Astrocyte (in vitro differentiated cells and primary cell): Measurements from ENCODE around the gene CREB5. TPM values are rescaled to one million over a fixed set of nuclear protein-coding genes. Genes with fewer than 3 reads are reported as not detected.

Experiments
- DNase-seq: peaks from one replicate; pipeline ENCODE4 v3.0.0-alpha.2; 2010; ENCODE audit warnings: low read depth
- FAIRE-seq: peaks from 2 replicates; lab custom pipeline; 2011; peaks lifted over from hg19 to GRCh38; lab: Jason Lieb, UNC
- H2AFZ ChIP-seq: 2 replicates; pipeline ENCODE4 v1.6.0; 2012; ENCODE audit warnings: low read depth, low read length, inconsistent platforms
- H3K27ac ChIP-seq: 2 replicates; pipeline ENCODE4 v1.5.1; 2011; ENCODE audit warnings: low read depth, low read length, inconsistent platforms
- H3K27me3 ChIP-seq: 2 replicates; pipeline ENCODE4 v1.6.0; 2011; ENCODE audit warnings: low read length, inconsistent platforms; ENCODE audit not compliant: insufficient read depth
- H3K36me3 ChIP-seq: 2 replicates; pipeline ENCODE4 v1.5.1; 2011; ENCODE audit warnings: low read length, inconsistent platforms; ENCODE audit not compliant: insufficient read depth
- H3K4me1 ChIP-seq: 2 replicates; pipeline ENCODE4 v1.5.1; 2011; ENCODE audit warnings: low read length, inconsistent platforms; ENCODE audit not compliant: insufficient read depth
- H3K4me2 ChIP-seq: 2 replicates; pipeline ENCODE4 v1.6.0; 2012; ENCODE audit warnings: low read length, inconsistent platforms
- H3K4me3 ChIP-seq: 2 replicates; pipeline ENCODE4 v1.5.1; 2011; ENCODE audit warnings: low read depth, mild to moderate bottlenecking, low read length, inconsistent platforms; ENCODE audit not compliant: insufficient read depth
- H3K79me2 ChIP-seq: 2 replicates; pipeline ENCODE4 v1.6.0; 2012; ENCODE audit warnings: mild to moderate bottlenecking, low read length, inconsistent platforms; ENCODE audit not compliant: insufficient read depth
- H3K9ac ChIP-seq: 2 replicates; pipeline ENCODE4 v1.6.0; 2012; ENCODE audit warnings: mild to moderate bottlenecking, low read length, inconsistent platforms
- H3K9me3 ChIP-seq: 2 replicates; pipeline ENCODE4 v1.5.1; 2012; ENCODE audit warnings: low read depth, mild to moderate bottlenecking, low read length, inconsistent platforms; ENCODE audit not compliant: insufficient read depth
- H4K20me1 ChIP-seq: 2 replicates; pipeline ENCODE4 v1.6.0; 2012; ENCODE audit warnings: low read length, inconsistent platforms; ENCODE audit not compliant: insufficient read depth
- H3K27ac Mint-ChIP-seq: one replicate; pipeline ENCODE4 v1.8.0; 2021; ENCODE audit warnings: mild to moderate bottlenecking, mixed read lengths; ENCODE audit not compliant: unreplicated experiment
- H3K27me3 Mint-ChIP-seq: one replicate; pipeline ENCODE4 v1.8.0; 2021; ENCODE audit warnings: low read depth, mixed read lengths; ENCODE audit not compliant: unreplicated experiment
- H3K36me3 Mint-ChIP-seq: one replicate; pipeline ENCODE4 v1.8.0; 2021; ENCODE audit warnings: low read depth, mixed read lengths; ENCODE audit not compliant: unreplicated experiment
- H3K4me1 Mint-ChIP-seq: one replicate; pipeline ENCODE4 v1.8.0; 2021; ENCODE audit warnings: low read depth, mixed read lengths; ENCODE audit not compliant: unreplicated experiment
- H3K4me3 Mint-ChIP-seq: one replicate; pipeline ENCODE4 v1.8.0; 2021; ENCODE audit warnings: mild to moderate bottlenecking, moderate library complexity, mixed read lengths; ENCODE audit not compliant: unreplicated experiment
- H3K9me3 Mint-ChIP-seq: one replicate; pipeline ENCODE4 v1.8.0; 2021; ENCODE audit warnings: mild to moderate bottlenecking, mixed read lengths; ENCODE audit not compliant: unreplicated experiment
- CTCF ChIP-seq: IDR thresholded peaks from 2 replicates; pipeline ENCODE4 v1.5.1; 2011; ENCODE audit warnings: low read depth, mild to moderate bottlenecking, inconsistent platforms, low read length, moderate library complexity; ENCODE audit not compliant: insufficient read depth
- EZH2 ChIP-seq: IDR thresholded peaks from 2 replicates; pipeline ENCODE4 v1.6.1; 2012; ENCODE audit warnings: mild to moderate bottlenecking, low read length, inconsistent platforms; ENCODE audit not compliant: insufficient read depth
- total RNA-seq: library from RNA; stranded (reverse); gene quantifications from 2 replicates; pipeline ENCODE4 v1.2.1, GENCODE V29; 2021

The CREB5 gene
- total RNA-seq, 1 donor from 2014 or later = 25.4 TPM

GRCh38 chr7:28732071-28732869 is 320.0 kb downstream of the CREB5 start:
- H3K4me3 Mint-ChIP-seq = no peak overlapping the region
- peak; percentile 56 for DNase-seq

GRCh38 chr7:28733035-28733434 is 320.7 kb downstream of the CREB5 start:
- Histone ChIP-seq H2AFZ (no peak overlapping the region), H3K36me3 (no peaks in the 10 kb centered on the region), H3K27me3 (no peaks in the 10 kb centered on the region), H3K9me3 (no peaks in the 10 kb centered on the region), H3K4me1 (peaks cover 18% of the 10 kb centered on the region), H3K4me3 (no peak overlapping the region), H3K4me2 (no peak overlapping the region), H4K20me1 (peaks cover 31% of the 10 kb centered on the region), H3K79me2 (peaks cover 14% of the 10 kb centered on the region), H3K9ac (peak overlapping the region; percentile 8), H3K27ac (no peak overlapping the region)
- TF ChIP-seq EZH2 = no peak
- TF ChIP-seq CTCF = no peak
- no peak overlapping the region for H3K4me3 Mint-ChIP-seq
- no peaks in the 10 kb centered on the region for H3K27me3 Mint-ChIP-seq
- H3K27ac Mint-ChIP-seq = no peak overlapping the region
- FAIRE-seq (no peak), DNase-seq (no peak)
- H3K9me3 Mint-ChIP-seq = peaks cover 2% of the 10 kb centered on the region
- H3K36me3 Mint-ChIP-seq = peaks cover 11% of the 10 kb centered on the region
- peaks cover 38% of the 10 kb centered on the region for H3K4me1 Mint-ChIP-seq

More at GRCh38 chr7:28732071-28732869, 320.0 kb downstream of the CREB5 start:
- Mint-ChIP-seq H3K36me3 (peaks cover 12% of the 10 kb centered on the region), H3K27ac (peak overlapping the region; percentile 29), H3K27me3 (no peaks in the 10 kb centered on the region), H3K9me3 (peaks cover 2% of the 10 kb centered on the region), H3K4me1 (peaks cover 40% of the 10 kb centered on the region)
- H3K27ac ChIP-seq = no peak overlapping the region
- H3K27me3 ChIP-seq = no peaks in the 10 kb centered on the region
- no peaks in the 10 kb centered on the region for H3K9me3 ChIP-seq
- peak overlapping the region; percentile 18 for H2AFZ ChIP-seq
- peaks cover 14% of the 10 kb centered on the region for H3K79me2 ChIP-seq
- H3K4me1 ChIP-seq = peaks cover 18% of the 10 kb centered on the region
- peaks cover 39% of the 10 kb centered on the region for H4K20me1 ChIP-seq
- H3K9ac ChIP-seq = peak overlapping the region; percentile 21
- no peak for FAIRE-seq
- TF ChIP-seq EZH2 = no peak
- TF ChIP-seq CTCF = no peak
- H3K36me3 ChIP-seq = no peaks in the 10 kb centered on the region
- H3K4me3 ChIP-seq = peak overlapping the region; percentile 2
- H3K4me2 ChIP-seq = peak overlapping the region; percentile 74

- Histone ChIP-seq H4K20me1 (peaks cover 2% of the 10 kb centered on the region), H3K4me1 (no peaks in the 10 kb centered on the region), H3K36me3 (no peaks in the 10 kb centered on the region), H3K4me3 (no peak overlapping the region), H3K27ac (no peak overlapping the region), H2AFZ (no peak overlapping the region), H3K79me2 (no peaks in the 10 kb centered on the region), H3K4me2 (no peak overlapping the region), H3K27me3 (no peaks in the 10 kb centered on the region), H3K9ac (no peak overlapping the region), H3K9me3 (no peaks in the 10 kb centered on the region)
- Mint-ChIP-seq H3K27me3 (no peaks in the 10 kb centered on the region), H3K27ac (no peak overlapping the region), H3K9me3 (no peaks in the 10 kb centered on the region), H3K4me3 (no peak overlapping the region), H3K4me1 (peaks cover 20% of the 10 kb centered on the region), H3K36me3 (peaks cover 9% of the 10 kb centered on the region)
- TF ChIP-seq EZH2 (no peak), CTCF (no peak)
- DNase-seq (no peak), FAIRE-seq (no peak)
Observed at GRCh38 chr7:28738412-28738811, 326.1 kb downstream of the CREB5 start.
